T-helper 2 cell treated with Interferon-gamma antibody and Interleukin-4, amounts not matched to agents 5 μg/mL and 100 μg/mL, for 36 hours (primary cell): ENCODE results near the gene LMO7.

Experiments
- DNase-seq: peaks from one replicate; pipeline ENCODE4 v3.0.0; 2021; ENCODE audit warnings: low spot score
- H3K27ac Mint-ChIP-seq: one replicate; pipeline ENCODE4 v1.8.0; 2021; ENCODE audit warnings: mild to moderate bottlenecking, mixed read lengths
- H3K27me3 Mint-ChIP-seq: one replicate; pipeline ENCODE4 v1.8.0; 2021; ENCODE audit warnings: low read depth, mixed read lengths
- H3K36me3 Mint-ChIP-seq: one replicate; pipeline ENCODE4 v1.8.0; 2021; ENCODE audit warnings: low read depth, mixed read lengths
- H3K4me1 Mint-ChIP-seq: one replicate; pipeline ENCODE4 v1.8.0; 2021; ENCODE audit warnings: low read depth, mixed read lengths
- H3K4me3 Mint-ChIP-seq: one replicate; pipeline ENCODE4 v1.8.0; 2022; ENCODE audit warnings: mild to moderate bottlenecking, moderate library complexity, mixed read lengths
- H3K9me3 Mint-ChIP-seq: one replicate; pipeline ENCODE4 v1.8.0; 2021; ENCODE audit warnings: mixed read lengths

Gene LMO7

GRCh38 chr13:75635101-75635827 is 866 bp upstream of the LMO7 start:
- H3K4me3 Mint-ChIP-seq, result peak overlapping the region; percentile 54
- H3K27ac Mint-ChIP-seq, result no peak overlapping the region
- peaks cover 24% of the 10 kb centered on the region for H3K27me3 Mint-ChIP-seq
- no peaks in the 10 kb centered on the region for H3K36me3 Mint-ChIP-seq
- no peaks in the 10 kb centered on the region for H3K9me3 Mint-ChIP-seq
- no peak for DNase-seq
- peaks cover 9% of the 10 kb centered on the region for H3K4me1 Mint-ChIP-seq

- DNase-seq, result peak; percentile 17
- Mint-ChIP-seq H3K36me3 (no peaks in the 10 kb centered on the region), H3K9me3 (no peaks in the 10 kb centered on the region), H3K4me1 (peaks cover 11% of the 10 kb centered on the region), H3K27me3 (peaks cover 28% of the 10 kb centered on the region), H3K27ac (no peak overlapping the region), H3K4me3 (peak overlapping the region; percentile 75)
Measured at GRCh38 chr13:75636436-75637180, 478 bp downstream of the LMO7 start.

GRCh38 chr13:75637181-75637750 is 1.1 kb downstream of the LMO7 start:
- DNase-seq, result no peak
- no peak overlapping the region for H3K27ac Mint-ChIP-seq
- H3K9me3 Mint-ChIP-seq, result no peaks in the 10 kb centered on the region
- H3K4me1 Mint-ChIP-seq, result peaks cover 11% of the 10 kb centered on the region
- H3K4me3 Mint-ChIP-seq, result peak overlapping the region; percentile 75
- no peaks in the 10 kb centered on the region for H3K36me3 Mint-ChIP-seq
- peaks cover 28% of the 10 kb centered on the region for H3K27me3 Mint-ChIP-seq

- DNase-seq, result no peak
- no peaks in the 10 kb centered on the region for H3K36me3 Mint-ChIP-seq
- H3K27me3 Mint-ChIP-seq, result peaks cover 28% of the 10 kb centered on the region
- H3K4me3 Mint-ChIP-seq, result no peak overlapping the region
- peaks cover 8% of the 10 kb centered on the region for H3K4me1 Mint-ChIP-seq
- no peaks in the 10 kb centered on the region for H3K9me3 Mint-ChIP-seq
- no peak overlapping the region for H3K27ac Mint-ChIP-seq
Measured at GRCh38 chr13:75639454-75639853, 3.3 kb downstream of the LMO7 start.

GRCh38 chr13:75641026-75641425 is 4.9 kb downstream of the LMO7 start:
- no peak overlapping the region for H3K4me3 Mint-ChIP-seq
- H3K4me1 Mint-ChIP-seq, result peaks cover 8% of the 10 kb centered on the region
- DNase-seq, result no peak
- peaks cover 28% of the 10 kb centered on the region for H3K27me3 Mint-ChIP-seq
- no peak overlapping the region for H3K27ac Mint-ChIP-seq
- no peaks in the 10 kb centered on the region for H3K9me3 Mint-ChIP-seq
- H3K36me3 Mint-ChIP-seq, result no peaks in the 10 kb centered on the region

GRCh38 chr13:75643182-75643581 is 7.1 kb downstream of the LMO7 start:
- DNase-seq, result no peak
- Mint-ChIP-seq H3K36me3 (no peaks in the 10 kb centered on the region), H3K27me3 (peaks cover 17% of the 10 kb centered on the region), H3K4me3 (no peak overlapping the region), H3K27ac (no peak overlapping the region), H3K9me3 (no peaks in the 10 kb centered on the region), H3K4me1 (peaks cover 3% of the 10 kb centered on the region)

- H3K27ac Mint-ChIP-seq, result no peak overlapping the region
- peaks cover 3% of the 10 kb centered on the region for H3K4me1 Mint-ChIP-seq
- no peak overlapping the region for H3K4me3 Mint-ChIP-seq
- peaks cover 15% of the 10 kb centered on the region for H3K27me3 Mint-ChIP-seq
- DNase-seq, result no peak
- no peaks in the 10 kb centered on the region for H3K9me3 Mint-ChIP-seq
- no peaks in the 10 kb centered on the region for H3K36me3 Mint-ChIP-seq
Measured at GRCh38 chr13:75643693-75644092, 7.6 kb downstream of the LMO7 start.

- no peak for DNase-seq
- no peak overlapping the region for H3K4me3 Mint-ChIP-seq
- H3K27me3 Mint-ChIP-seq, result peaks cover 5% of the 10 kb centered on the region
- no peaks in the 10 kb centered on the region for H3K9me3 Mint-ChIP-seq
- no peaks in the 10 kb centered on the region for H3K36me3 Mint-ChIP-seq
- no peak overlapping the region for H3K27ac Mint-ChIP-seq
- peaks cover 3% of the 10 kb centered on the region for H3K4me1 Mint-ChIP-seq
Measured at GRCh38 chr13:75645141-75645540, 9.0 kb downstream of the LMO7 start.

GRCh38 chr13:75647126-75647784 is 11.1 kb downstream of the LMO7 start:
- H3K4me3 Mint-ChIP-seq, result no peak overlapping the region
- no peaks in the 10 kb centered on the region for H3K4me1 Mint-ChIP-seq
- H3K36me3 Mint-ChIP-seq, result no peaks in the 10 kb centered on the region
- DNase-seq, result no peak
- no peaks in the 10 kb centered on the region for H3K9me3 Mint-ChIP-seq
- H3K27ac Mint-ChIP-seq, result no peak overlapping the region
- no peaks in the 10 kb centered on the region for H3K27me3 Mint-ChIP-seq

- DNase-seq, result no peak
- Mint-ChIP-seq H3K36me3 (no peaks in the 10 kb centered on the region), H3K4me3 (no peak overlapping the region), H3K27me3 (no peaks in the 10 kb centered on the region), H3K27ac (no peak overlapping the region), H3K9me3 (no peaks in the 10 kb centered on the region), H3K4me1 (no peaks in the 10 kb centered on the region)
Measured at GRCh38 chr13:75648446-75648845, 12.3 kb downstream of the LMO7 start.

GRCh38 chr13:75651013-75651412 is 14.9 kb downstream of the LMO7 start:
- DNase-seq, result no peak
- no peak overlapping the region for H3K4me3 Mint-ChIP-seq
- no peaks in the 10 kb centered on the region for H3K9me3 Mint-ChIP-seq
- no peak overlapping the region for H3K27ac Mint-ChIP-seq
- no peaks in the 10 kb centered on the region for H3K27me3 Mint-ChIP-seq
- H3K4me1 Mint-ChIP-seq, result no peaks in the 10 kb centered on the region
- H3K36me3 Mint-ChIP-seq, result no peaks in the 10 kb centered on the region

- no peak overlapping the region for H3K4me3 Mint-ChIP-seq
- no peaks in the 10 kb centered on the region for H3K36me3 Mint-ChIP-seq
- no peaks in the 10 kb centered on the region for H3K9me3 Mint-ChIP-seq
- H3K27me3 Mint-ChIP-seq, result no peaks in the 10 kb centered on the region
- DNase-seq, result no peak
- H3K27ac Mint-ChIP-seq, result no peak overlapping the region
- H3K4me1 Mint-ChIP-seq, result no peaks in the 10 kb centered on the region
Measured at GRCh38 chr13:75652726-75653125, 16.6 kb downstream of the LMO7 start.

GRCh38 chr13:75656425-75656989 is 20.4 kb downstream of the LMO7 start:
- H3K36me3 Mint-ChIP-seq, result no peaks in the 10 kb centered on the region
- DNase-seq, result no peak
- H3K4me3 Mint-ChIP-seq, result no peak overlapping the region
- H3K27me3 Mint-ChIP-seq, result no peaks in the 10 kb centered on the region
- no peak overlapping the region for H3K27ac Mint-ChIP-seq
- H3K4me1 Mint-ChIP-seq, result no peaks in the 10 kb centered on the region
- H3K9me3 Mint-ChIP-seq, result no peaks in the 10 kb centered on the region

- H3K9me3 Mint-ChIP-seq, result no peaks in the 10 kb centered on the region
- H3K36me3 Mint-ChIP-seq, result no peaks in the 10 kb centered on the region
- no peak overlapping the region for H3K4me3 Mint-ChIP-seq
- H3K4me1 Mint-ChIP-seq, result no peaks in the 10 kb centered on the region
- H3K27ac Mint-ChIP-seq, result no peak overlapping the region
- no peak for DNase-seq
- no peaks in the 10 kb centered on the region for H3K27me3 Mint-ChIP-seq
Measured at GRCh38 chr13:75657111-75657510, 21.0 kb downstream of the LMO7 start.
